Kidney tubule cell (primary cell): Measurements from ENCODE around the gene CD79B.
"Not testable (repeated sequence)": the region's sequence is repeated elsewhere in the genome, so short reads cannot be mapped to it uniquely, and the experiment has no call there.

Experiments used
- DNase-seq: peaks from one replicate; pipeline ENCODE4 v3.0.0-alpha.2; 2018; ENCODE audit warnings: low spot score

CD79B gene

GRCh38 chr17:63910096-63910495, 22.0 kb downstream of the CD79B start:
- no peak for DNase-seq

DNA sequence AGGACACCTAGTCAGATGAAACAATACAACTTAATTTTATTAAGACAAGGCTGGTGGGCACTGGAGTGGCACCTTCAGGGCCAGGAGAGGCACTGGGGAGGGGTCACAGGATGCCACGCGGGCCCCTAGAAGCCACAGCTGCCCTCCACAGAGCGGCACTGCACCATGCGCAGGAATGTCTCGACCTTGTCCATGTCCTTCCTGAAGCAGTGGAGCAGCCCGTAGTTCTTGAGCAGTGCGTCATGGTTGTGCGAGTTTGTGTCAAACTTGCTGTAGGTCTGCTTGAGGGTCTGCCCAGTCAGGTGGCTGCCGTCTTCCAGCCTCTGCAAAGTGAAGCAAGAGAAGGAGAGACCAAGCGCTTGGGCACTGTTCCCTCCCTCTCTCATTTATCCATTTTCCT, 22.5 kb downstream of the CD79B start:
- not testable (repeated sequence) for DNase-seq

DNA sequence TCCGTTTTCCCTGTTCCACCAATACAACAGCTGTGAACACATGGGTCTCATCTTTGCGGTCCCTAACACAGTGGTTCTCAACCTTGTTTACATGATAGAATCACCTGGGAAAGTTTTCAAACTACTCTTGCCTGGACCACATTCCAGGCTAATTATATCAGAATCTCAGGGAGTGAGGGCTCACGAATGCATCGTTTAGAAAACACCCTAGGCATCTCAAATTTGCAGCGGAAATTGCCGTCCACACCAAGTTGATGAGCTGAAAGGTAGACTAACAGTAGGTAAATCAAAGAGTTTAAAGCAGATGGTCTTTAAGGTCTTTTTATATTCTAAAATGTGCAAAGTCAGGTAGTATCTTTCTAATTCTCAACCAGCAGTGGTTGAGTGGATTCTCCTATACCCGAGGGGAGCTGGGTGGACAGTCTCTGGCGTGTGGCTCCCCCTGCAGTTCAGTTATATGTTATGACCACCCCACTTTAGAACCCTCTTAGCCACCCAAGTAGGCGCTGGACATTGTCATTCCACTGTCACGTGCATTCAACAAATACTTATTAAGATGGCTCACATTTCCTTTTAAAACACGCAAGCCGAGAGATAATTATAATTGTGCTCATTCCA, 24.9 kb downstream of the CD79B start:
- DNase-seq: not testable (repeated sequence)

GRCh38 chr17:63904796-63905195, 27.3 kb downstream of the CD79B start:
- not testable (repeated sequence) for DNase-seq

- peak; percentile 22 for DNase-seq
Observed at GRCh38 chr17:63903787-63904201, 28.3 kb downstream of the CD79B start.

DNA sequence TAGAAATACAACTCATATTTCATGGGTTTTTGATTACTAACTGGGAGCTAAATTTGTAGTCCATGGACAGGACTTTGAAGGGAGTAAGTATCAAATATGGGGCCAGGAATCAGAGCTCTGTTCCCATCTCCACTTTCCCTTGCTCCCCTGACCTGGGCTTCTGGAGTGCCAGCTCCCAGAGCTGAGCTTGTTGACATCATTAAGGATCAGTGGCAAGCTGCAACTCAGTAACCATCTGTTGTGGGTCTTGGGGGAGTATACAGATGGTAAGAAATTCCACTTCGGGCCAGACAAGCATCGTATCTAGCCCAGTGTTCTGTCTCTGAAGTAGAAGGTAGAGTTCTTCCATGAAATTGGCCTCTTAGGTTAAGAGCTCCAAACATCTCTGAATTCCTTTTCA, 30.2 kb downstream of the CD79B start:
- not testable (repeated sequence) for DNase-seq

GRCh38 chr17:63898899-63899798, 33.0 kb downstream of the CD79B start:
- peak; percentile 51 for DNase-seq

DNA sequence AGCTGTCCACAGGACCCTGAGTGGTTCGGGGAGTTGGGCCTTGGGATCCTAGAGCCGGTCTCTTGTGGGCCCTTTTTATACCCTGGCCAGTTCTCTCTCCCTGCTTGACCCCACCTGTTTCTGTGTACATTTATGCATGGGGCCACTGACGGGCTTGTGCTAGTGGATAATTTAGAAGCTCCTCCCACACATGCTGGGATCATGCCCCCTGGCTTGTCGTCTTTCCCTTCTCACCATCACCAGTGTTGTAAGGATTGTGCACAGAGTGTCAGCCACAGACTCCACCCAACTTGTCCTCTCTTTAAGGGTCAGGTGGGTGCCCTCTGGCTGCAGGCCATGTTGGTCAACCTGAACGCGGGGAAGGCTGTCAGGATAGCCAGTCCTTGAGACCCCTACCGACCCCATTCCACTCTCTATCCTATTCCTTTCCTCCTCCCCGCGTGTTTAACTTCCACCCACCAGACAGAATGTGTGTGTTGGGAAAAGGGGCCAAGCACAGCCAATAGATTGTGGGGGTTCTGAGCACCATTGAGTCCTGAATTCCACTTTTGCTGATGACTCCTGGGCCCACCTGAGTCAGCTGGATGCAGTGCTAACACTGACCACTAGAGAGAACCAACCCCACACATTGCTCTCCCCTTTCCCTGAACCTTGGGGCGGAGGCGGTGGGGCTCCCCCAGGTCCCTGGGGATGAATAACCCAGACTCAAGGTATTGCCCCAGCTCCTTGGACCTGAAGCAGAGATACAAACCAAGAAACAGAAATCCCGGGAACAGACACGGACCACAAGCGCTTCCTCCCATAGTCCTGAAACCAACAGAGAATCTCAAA, 35.4 kb downstream of the CD79B start, which contains the start of gene CSH1:
Gene CSH1 (minus strand): TSS at position 51 of the 831 bp plus-strand sequence. CDS start 63 bp downstream, outside the sequence.
- DNase-seq: not testable (repeated sequence)

DNA sequence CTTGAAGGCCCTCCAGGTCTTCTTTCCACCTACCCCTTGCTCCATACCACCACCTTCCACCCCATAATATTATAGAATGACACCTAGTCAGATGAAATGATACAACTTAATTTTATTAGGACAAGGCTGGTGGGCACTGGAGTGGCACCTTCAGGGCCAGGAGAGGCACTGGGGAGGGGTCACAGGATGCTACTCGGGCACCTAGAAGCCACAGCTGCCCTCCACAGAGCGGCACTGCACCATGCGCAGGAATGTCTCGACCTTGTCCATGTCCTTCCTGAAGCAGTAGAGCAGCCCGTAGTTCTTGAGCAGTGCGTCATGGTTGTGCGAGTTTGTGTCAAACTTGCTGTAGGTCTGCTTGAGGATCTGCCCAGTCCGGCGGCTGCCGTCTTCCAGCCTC, 37.3 kb downstream of the CD79B start:
- DNase-seq: not testable (repeated sequence)

DNA sequence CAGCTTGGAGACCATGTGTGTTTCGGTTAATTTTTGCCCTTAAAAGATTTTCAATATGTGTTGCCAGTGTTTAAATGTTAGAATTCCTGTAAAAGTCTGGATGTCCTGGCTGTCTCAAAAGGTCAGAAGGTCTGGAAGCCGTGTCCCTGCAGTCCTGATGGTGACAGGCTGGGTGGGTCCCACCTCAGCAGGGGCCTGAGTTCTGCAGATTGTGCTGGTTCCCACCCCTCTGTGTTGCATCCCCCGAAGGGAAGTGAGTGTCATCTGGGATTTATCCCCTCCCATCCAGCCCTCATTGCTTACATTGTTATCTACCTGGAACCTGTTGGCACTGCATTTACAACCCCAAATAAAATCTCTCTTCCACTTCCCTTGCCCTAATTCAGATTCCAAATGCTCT, 38.1 kb downstream of the CD79B start:
- not testable (repeated sequence) for DNase-seq

- DNase-seq: peak; percentile 20
Observed at GRCh38 chr17:63892316-63893037, 39.7 kb downstream of the CD79B start.

GRCh38 chr17:63889026-63889848, 42.9 kb downstream of the CD79B start:
- DNase-seq: peak; percentile 43

DNA sequence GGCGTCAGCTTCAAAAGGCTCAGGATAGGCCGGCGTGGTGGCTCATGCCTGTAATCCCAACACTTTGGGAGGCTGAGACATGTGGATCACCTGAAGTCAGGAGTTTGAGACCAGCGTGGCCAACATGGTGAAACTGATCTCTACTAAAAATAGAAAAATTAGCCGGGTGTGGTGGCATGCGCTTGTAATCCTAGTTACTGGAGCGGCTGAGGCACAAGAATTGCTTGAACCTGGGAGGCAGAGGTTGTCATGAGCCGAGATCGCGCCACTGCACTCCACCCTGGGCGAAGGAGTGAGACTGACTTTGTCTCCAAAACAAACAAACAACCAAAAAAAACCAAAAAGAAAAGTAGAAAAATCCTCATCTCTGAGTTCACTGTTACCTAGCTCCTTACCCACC, 47.0 kb downstream of the CD79B start:
- not testable (repeated sequence) for DNase-seq

GRCh38 chr17:63882626-63883126, 49.5 kb downstream of the CD79B start:
- DNase-seq: not testable (repeated sequence)

GRCh38 chr17:63881935-63882601, 50.1 kb downstream of the CD79B start, which contains the start of gene GH2:
Gene GH2, minus strand, starts transcription at chr17:63881944. Its CDS starts 143 bp downstream, at chr17:63881801.
- DNase-seq: peak; percentile 56

GRCh38 chr17:63881337-63881736, 50.8 kb downstream of the CD79B start:
- not testable (repeated sequence) for DNase-seq

GRCh38 chr17:63880706-63881105, 51.4 kb downstream of the CD79B start:
- no peak for DNase-seq
